Fibroblast of skin of right biceps (primary cell): ENCODE measurements around the gene NXPE1.
A peak's percentile ranks its signal among the peaks of the same experiment; 100 is the strongest.

Experiments used
- DNase-seq: peaks from one replicate; pipeline ENCODE4 v3.0.0-alpha.2; 2013

NXPE1 gene

DNA sequence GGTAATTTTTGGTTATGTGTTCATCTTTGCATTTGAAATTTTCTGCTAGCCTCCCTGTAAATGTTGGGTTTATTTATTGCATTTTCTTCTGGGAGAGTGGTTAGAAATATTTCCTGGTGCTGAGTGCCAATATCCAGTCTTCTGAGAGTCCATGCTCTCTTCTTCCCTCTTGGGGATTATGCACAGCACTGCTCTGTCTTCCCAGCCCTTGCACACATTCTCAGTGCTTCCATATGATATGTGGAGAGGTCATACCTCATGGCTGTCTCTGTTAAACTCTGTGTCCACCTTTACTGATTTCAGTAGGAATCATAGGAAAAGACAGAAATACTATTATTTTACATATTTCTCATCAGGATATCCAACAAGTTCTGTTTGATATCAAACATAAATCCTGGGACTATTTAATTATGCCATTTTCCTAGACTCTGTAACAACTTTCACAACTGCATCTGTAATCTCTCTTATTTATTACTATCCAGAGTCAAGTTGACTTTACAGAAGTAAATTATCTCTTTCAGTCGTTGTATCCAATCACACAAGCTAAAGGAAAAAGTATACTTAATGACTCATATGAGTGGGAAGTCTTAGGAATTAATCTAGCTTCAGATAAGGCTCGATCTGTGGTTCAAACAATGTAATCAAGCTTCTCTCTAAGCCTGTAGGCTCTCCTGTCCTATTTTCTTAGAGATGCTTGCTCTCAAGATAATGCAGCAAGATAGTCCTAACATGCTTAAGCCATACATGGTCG, 2.7 kb upstream of the NXPE1 start:
- peak; percentile 46 for DNase-seq

- DNase-seq = no peak
Observed at GRCh38 chr11:114556135-114556534, 3.5 kb downstream of the NXPE1 start.

GRCh38 chr11:114553642-114554041, 6.0 kb downstream of the NXPE1 start:
- peak; percentile 4 for DNase-seq

DNA sequence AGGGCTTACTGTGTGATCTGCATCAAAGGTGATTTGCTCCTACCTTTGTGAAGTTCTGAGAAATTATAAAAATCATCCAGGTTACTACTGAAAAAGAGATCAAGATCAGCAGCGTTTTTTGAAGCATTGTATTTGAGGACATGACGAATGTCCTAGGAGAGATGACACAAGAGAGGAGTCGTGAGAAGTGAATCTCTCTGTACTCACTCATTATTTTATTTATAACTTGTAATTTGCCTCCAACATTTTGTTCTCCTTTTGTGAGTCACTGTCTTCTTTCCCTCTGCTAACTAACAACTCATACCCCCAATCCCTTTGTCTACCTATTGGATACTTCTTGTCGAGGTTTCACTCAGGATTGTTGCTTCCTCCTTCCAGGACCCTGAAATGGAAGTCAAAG, 8.6 kb downstream of the NXPE1 start:
- DNase-seq = no peak

DNA sequence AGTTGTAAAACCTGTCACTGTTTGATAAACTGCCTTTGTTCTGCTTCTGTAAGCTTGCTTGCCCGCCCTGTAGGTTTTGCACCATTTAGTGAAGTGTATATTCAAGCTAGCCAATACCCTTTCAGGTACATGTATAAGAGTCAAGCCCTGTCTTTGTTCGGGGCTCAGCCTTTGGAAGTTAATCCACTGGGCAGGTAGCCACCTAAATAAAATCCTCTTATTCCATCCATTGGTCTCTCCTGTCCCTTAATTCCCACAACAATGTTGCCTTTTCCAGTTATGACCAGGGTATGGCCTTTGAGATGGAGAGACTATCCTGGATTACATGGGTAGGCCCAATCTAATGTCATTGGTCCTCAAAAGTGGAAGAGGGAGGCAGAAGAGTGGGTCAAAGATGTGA, 34.0 kb downstream of the NXPE1 start:
- DNase-seq = no peak

- no peak for DNase-seq
Observed at GRCh38 chr11:114524122-114524521, 35.6 kb downstream of the NXPE1 start.

GRCh38 chr11:114522818-114523217, 36.9 kb downstream of the NXPE1 start:
- DNase-seq = no peak

DNA sequence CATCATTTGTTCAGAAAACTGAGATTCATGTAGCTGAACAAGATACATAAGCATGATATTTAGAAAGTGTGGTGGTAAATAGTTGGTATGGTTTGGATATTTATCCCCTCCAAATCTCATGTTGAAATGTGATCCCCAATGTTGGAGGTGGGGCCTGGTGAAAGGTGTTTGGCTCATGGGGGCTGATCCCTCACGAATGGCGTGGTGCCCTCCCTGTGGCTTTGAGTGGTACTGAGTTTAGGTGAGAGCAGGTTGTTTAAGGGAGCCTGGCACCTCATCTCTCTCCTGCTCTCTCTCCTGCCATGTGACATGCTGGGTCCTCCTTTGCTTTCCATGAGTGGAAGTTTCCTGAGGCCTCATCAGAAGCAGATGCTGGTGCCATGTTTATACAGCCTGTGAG, 48.1 kb downstream of the NXPE1 start:
- DNase-seq = no peak

DNA sequence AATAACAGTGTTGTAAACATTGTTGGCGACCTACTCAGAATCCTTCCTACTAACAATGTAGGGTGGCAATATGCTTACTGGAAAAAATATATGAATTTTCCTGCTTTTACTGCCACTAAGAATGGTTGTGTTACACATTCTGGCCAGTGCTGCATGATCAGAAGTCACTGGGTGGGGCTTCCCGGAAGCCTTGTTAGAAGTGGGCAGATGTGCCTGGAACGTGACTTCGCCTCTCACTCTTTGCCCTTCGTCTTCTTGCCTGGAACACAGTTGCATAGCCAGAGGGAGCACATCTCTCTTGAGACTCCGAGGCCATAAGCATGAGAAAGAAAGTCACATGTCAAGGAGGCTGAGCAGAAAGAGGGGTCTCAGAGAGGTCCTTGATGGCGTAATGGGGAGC, 48.6 kb downstream of the NXPE1 start:
- no peak for DNase-seq

- DNase-seq = peak; percentile 41
Observed at GRCh38 chr11:114501901-114502300, 57.8 kb downstream of the NXPE1 start.

DNA sequence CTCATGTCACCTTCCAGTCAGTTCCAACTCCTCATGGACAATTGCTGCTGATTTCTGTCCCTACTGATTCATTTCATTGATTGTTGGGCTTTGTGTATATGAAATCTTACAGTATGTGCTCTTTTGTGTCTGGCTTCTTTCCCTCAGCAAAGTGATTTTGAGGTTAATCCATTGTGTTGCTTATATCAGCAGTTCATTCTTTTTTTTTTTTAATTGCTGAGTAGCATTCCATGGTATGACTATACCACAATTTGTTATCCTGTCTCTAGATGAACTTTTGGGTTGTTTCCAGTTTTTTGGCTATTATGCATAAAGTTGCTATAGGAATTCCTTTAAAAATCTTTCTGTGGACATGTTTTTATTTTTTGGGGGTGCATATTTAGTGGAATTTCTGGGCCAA, 59.9 kb downstream of the NXPE1 start:
- DNase-seq = peak; percentile 55

DNA sequence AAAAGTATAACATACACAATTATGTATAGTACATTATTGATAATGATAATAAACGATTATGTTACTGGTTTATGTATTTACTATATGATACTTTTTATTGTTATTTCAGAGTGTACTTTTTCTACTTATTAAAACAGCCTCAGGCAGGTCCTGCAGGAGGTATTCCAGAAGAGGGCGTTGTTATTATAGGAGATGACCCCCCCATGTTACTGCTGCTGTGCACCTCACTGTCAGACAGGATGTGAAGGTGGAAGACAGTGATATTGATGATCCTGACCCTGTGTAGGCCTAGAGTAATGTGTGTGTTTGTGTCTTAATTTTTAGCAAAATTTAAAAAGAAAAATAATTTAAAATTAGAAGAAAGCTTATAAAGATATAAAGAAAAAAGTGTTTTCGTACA, 62.8 kb downstream of the NXPE1 start:
- no peak for DNase-seq

DNA sequence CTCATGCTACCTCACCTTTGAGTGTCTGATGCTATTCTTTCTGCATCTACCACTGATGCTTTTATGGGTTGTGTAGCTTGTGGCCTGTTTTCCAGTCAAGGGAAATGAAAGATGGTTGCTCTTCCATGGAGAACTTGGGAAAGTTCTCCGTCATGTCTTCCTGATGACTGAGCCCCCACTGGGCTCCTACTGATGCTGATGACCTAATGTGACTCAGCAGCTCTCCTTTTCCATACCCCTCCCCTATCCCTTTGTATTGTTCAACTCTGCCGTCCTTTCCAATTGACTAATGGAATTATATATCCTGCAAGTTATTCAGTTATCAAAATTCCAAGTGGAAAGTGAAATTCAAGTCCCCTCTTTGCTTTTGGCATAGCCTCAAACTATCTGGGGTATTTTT, 75.8 kb downstream of the NXPE1 start:
- peak; percentile 5 for DNase-seq

DNA sequence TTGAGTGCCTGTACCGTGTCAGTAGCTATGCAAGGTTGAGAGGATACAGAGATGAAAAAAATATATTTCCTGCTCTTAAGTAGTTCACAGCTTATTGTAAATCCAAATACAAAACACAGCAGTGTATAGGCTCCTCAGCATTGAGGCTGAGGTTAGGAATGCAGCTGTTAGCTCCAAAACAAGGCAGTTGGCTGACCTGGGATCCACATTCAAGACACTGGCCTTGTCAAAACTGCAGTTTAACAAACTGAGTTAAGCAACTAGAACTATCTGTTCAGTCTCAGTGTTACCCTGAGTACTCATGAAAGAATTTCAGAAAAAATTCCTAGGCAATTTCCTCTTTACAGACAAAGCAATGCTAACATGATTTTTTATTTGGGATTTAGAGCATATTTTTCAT, 77.6 kb downstream of the NXPE1 start:
- no peak for DNase-seq

GRCh38 chr11:114479331-114479730, 80.3 kb downstream of the NXPE1 start:
- DNase-seq = peak; percentile 37

DNA sequence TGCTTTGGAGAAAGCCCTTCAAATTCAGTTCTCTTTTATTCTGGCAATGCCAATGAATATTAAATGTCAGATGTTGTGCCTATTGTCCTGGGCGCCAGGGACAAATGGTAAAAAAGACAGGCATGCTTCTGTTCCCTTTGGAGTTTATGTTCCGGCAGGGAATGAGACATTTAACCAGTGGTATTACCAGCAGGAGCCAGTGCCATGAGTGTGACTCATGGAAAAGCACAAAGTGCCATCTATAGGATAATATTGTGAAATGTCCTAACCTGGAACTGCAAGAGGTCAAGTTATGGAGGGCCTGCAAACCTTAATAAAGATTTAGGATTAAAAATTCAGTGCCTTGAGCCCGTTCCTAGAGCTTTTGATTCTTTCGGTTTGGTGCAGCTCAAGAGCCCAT, 80.9 kb downstream of the NXPE1 start:
- DNase-seq = peak; percentile 17

- DNase-seq = no peak
Observed at GRCh38 chr11:114478001-114478410, 81.7 kb downstream of the NXPE1 start.

DNA sequence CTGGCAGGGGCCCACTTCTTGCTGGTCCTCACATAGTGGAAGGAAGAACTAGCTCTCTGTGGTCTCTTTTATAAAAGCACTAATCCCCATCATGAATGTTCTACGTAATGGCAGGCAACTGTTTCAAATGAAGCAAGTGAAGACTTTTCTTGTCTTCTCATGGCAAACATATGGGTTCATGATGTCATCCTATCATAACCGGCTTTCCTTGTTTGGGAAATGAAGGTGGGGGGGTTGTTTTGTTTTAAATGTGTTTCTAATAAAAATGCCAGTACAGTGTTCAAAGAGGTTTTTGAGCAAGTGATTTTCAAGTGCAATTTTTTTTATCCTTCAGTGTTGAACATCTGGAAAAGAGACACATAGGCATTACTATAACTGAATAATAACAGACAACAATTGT, 87.0 kb downstream of the NXPE1 start:
- DNase-seq = no peak
